Measurements from ENCODE around the gene MAST2.
"Not testable (repeated sequence)": the region's sequence is repeated elsewhere in the genome, so short reads cannot be mapped to it uniquely, and the experiment has no call there.

MAST2 gene

GRCh38 chr1:45938029-45938428 is 134.6 kb downstream of the MAST2 start:
- no peak for DNase-seq (ENCODE audit: low spot score)

- DNase-seq (ENCODE audit: low spot score): no peak
Observed at GRCh38 chr1:45942411-45942810, 139.0 kb downstream of the MAST2 start.

DNA sequence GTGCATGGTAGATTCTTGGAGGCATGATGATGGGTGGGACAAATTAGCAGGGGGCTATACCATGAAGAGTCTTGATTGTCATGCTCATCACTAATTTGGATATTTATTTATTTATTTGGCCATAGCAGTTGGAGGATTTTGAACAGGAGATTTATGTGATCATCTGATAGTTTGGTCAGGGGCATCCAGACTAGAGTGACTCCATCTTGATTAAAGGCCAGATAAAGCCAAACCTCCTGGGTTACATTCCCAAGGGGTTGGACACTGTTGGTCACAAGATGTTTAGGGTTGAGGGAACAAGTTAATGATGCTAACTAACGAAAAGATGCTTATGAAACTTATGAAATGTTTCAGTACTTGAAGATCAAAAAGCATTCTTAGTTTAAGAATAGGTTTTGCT is 139.8 kb downstream of the MAST2 start:
- no peak for DNase-seq (ENCODE audit: low spot score)

GRCh38 chr1:45945426-45945825 is 142.0 kb downstream of the MAST2 start:
- DNase-seq (ENCODE audit: low spot score): no peak

GRCh38 chr1:45949462-45949861 is 146.1 kb downstream of the MAST2 start:
- DNase-seq (ENCODE audit: low spot score): not testable (repeated sequence)

DNA sequence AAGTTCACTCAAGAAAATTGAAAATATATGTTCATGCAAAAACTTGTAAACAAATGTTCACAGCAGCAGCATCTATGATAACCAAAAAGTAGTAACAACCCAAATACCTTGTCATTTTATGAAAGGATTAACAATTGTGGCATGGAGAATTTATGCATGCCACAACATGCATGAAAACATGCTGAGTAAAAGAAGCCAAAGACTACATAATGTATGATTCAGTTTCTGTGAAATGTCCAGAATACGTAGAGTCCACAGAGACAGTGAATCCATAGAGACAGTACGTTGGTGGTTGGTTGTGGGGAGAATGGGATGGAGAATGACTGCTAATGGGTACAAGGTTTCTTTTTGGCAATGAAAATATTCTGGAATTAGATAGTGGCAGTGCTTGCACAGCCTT is 148.7 kb downstream of the MAST2 start:
- no peak for DNase-seq (ENCODE audit: low spot score)

- DNase-seq (ENCODE audit: low spot score): peak; percentile 46
Observed at GRCh38 chr1:45953934-45954847, 150.8 kb downstream of the MAST2 start.

- DNase-seq (ENCODE audit: low spot score): no peak
Observed at GRCh38 chr1:45957684-45958083, 154.3 kb downstream of the MAST2 start.

GRCh38 chr1:45958317-45958716 is 154.9 kb downstream of the MAST2 start:
- DNase-seq (ENCODE audit: low spot score): no peak

DNA sequence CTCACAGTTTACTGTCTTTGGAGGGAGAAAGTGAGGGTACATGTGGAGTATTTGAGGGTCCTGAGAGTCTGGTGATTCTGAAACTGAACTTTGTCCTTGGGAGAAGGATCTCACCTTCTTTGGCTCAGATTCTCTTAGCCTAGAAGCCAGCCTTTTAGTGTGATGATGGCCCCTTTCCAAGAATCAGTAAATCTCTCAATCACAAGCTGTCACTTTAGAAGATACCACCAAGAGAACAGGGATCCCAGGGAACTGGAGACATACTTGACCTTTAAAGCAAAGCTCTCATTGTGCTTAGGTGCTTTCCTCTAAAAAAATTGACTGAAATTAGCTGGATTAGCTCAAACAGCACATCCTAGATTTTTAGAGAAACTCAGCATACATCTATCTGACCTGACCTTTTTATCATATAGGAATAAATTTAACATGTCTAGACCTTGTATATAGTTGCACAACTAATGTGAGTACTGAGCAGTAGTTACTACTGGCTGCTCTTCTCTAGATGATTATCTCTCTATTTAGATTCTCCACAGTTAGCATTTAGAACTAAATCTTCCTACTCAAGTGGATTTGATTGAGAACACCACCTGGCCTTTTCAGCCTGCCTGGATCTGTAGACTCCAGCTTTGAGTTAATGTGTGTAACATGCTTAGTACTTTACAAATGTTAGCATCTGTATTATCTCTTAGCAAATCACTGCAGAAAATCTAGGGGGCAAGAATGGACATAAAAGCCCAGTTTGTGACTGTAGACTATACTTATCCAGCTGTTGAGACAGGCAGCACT is 157.7 kb downstream of the MAST2 start:
- no peak for DNase-seq (ENCODE audit: low spot score)

DNA sequence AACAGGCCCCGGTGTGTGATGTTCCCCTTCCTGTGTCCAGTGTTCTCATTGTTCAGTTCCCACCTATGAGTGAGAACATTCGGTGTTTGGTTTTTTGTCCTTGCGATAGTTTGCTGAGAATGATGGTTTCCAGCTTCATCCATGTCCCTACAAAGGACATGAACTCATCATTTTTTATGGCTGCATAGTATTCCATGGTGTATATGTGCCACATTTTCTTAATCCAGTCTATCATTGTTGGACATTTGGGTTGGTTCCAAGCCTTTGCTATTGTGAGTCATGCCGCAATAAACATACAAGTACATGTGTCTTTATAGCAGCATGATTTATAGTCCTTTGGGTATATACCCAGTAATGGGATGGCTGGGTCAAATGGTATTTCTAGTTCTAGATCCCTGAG is 158.5 kb downstream of the MAST2 start:
- DNase-seq (ENCODE audit: low spot score): not testable (repeated sequence)

- DNase-seq (ENCODE audit: low spot score): no peak
Observed at GRCh38 chr1:45968941-45969666, 165.7 kb downstream of the MAST2 start.

GRCh38 chr1:45969866-45970265 is 166.5 kb downstream of the MAST2 start:
- DNase-seq (ENCODE audit: low spot score): no peak

GRCh38 chr1:45971335-45971734 is 167.9 kb downstream of the MAST2 start:
- DNase-seq (ENCODE audit: low spot score): no peak

DNA sequence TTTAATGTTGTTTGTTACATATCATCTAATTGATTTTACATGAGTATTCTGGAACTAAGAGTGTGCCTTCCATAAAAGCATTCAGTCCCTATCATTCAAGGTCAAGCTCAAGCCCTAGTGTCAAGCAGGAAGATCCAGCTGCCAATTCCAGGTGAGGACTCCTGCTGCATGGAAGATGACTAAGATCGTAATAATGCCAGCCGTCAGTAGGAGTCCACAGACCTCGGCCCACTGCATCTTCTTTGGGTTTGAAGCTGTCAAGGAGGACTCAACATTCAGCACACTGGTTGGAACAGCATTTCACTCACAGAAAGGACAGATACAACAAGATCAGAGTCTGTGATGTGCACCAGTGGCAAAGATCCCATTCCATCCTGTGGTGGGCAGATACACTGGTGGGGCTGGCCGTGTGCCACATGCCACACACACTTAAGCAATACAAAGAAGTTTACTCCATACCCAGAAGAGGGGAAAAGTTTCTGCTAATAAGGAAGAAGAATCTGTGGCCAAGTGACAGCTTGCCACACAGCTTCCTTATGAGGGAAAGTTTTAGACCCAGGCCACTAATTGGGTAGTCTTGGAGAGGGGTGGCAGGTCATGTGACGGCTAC is 168.6 kb downstream of the MAST2 start:
- no peak for DNase-seq (ENCODE audit: low spot score)

- DNase-seq (ENCODE audit: low spot score): no peak
Observed at GRCh38 chr1:45972621-45973020, 169.2 kb downstream of the MAST2 start.

DNA sequence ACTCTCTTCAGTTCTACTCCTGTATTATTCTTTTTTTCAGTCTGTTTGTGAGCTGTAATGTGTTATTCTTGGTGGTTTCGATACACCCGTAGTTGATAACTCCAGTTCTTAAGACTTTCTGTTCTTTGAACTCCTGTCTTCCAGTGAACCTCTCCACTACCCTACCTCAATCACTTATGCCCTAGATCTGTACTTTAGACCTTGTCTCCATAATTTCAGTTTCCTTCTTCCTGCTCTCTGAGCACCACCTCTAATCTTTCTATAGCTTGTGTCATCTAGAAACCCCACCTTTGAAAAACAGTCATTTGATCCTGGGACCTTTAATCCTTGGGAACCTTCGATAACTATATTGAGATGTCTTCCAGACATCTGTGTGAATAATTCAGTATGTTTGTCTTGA is 169.7 kb downstream of the MAST2 start:
- DNase-seq (ENCODE audit: low spot score): no peak

DNA sequence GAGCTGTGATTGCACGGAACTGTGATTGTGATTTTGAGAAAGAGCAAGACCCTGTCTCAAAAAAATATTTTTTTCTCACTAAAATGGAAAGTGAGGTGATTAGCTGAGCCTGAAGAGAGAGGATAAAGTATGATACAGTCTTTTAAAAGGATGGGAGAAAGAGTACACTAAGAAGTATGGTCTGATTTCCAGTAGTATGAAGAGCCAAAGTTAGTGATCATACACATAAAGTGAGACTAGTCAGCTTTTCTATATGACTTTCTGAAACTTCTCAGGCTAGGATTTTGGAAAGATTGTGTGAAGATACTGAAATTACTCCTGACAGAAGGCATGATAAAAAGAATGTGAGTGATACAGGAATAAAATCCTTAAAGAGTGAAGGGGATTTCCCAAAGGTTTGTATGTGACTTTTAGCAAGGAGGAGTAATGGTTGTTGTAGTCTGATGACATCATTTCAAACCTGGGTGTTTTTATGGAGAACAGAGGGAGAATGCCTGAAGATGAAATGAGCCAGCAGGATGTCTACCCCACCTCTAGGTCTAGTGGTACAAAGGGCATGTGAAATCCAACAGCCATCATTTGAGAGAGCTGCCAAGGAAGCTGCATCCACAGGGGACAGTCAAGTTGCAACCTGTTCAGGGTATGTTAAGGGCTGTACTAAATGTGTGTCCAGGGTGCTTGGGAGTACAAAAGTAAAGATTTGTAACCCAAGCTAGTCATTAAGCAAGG is 171.3 kb downstream of the MAST2 start:
- no peak for DNase-seq (ENCODE audit: low spot score)

- DNase-seq (ENCODE audit: low spot score): no peak
Observed at GRCh38 chr1:45976623-45977022, 173.2 kb downstream of the MAST2 start.

GRCh38 chr1:45979074-45979777 is 175.8 kb downstream of the MAST2 start:
- DNase-seq (ENCODE audit: low spot score): no peak

DNA sequence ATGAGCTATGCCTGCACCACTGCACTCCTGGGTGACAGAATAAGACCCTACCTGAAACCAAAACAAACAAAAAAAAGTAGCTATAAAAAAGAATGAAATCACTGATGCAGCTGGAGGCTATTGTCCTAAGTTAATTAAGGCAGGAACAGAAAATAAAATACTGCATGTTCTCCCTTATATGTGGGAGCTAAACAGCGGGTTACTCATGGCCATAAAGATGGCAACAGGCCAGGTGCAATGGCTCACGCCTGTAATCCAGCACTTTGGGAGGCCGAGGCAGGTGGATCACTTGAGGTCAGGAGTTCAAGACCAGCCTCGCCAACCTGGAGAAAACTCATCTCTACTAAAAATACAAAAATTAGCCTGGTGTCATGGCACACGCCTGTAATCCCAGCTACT is 176.4 kb downstream of the MAST2 start:
- DNase-seq (ENCODE audit: low spot score): no peak

Measured in iPS-NIHi11 (cell line).